ENCODE data around the gene INSYN2B.

DNA sequence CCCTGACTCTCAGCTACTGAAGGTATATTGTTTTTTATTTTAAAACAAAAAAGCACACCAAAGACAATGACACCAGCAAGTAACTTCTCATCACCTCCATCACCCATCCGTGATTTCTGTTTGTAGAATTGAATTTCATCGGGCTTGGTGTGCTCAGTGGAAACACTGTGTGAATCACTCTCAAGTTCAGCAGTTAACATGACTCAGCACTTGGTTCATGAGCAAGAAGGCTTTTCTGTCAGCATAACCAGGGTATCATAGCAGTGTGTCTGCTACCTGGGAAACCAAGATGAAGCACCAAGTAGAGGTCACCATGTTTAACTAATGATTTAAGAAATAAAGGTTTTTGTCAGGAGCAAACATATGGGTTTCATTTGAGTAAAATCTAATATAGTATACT, 123.7 kb downstream of the INSYN2B start:
- TF ChIP-seq, protein P1, sequence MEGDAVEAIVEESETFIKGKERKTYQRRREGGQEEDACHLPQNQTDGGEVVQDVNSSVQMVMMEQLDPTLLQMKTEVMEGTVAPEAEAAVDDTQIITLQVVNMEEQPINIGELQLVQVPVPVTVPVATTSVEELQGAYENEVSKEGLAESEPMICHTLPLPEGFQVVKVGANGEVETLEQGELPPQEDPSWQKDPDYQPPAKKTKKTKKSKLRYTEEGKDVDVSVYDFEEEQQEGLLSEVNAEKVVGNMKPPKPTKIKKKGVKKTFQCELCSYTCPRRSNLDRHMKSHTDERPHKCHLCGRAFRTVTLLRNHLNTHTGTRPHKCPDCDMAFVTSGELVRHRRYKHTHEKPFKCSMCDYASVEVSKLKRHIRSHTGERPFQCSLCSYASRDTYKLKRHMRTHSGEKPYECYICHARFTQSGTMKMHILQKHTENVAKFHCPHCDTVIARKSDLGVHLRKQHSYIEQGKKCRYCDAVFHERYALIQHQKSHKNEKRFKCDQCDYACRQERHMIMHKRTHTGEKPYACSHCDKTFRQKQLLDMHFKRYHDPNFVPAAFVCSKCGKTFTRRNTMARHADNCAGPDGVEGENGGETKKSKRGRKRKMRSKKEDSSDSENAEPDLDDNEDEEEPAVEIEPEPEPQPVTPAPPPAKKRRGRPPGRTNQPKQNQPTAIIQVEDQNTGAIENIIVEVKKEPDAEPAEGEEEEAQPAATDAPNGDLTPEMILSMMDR (conservative IDR thresholded peaks at IDR 0.05; ENCODE audit: low read depth, low read length) = no peak
- TF ChIP-seq EZH2 (IDR thresholded peaks at IDR 0.05; ENCODE audit: borderline replicate concordance, low read depth, low read length, poor library complexity, severe bottlenecking) = no peak

Measured in A673 (cell line).